GM18507 (cell line): ENCODE measurements around the gene AP4M1.

ENCODE experiments used
- DNase-seq: peaks from one replicate; pipeline ENCODE4 v3.0.0; 2011; ENCODE audit warnings: low read depth; ENCODE audit not compliant: insufficient read length; ENCODE audit errors: extremely low spot score
- FAIRE-seq: peaks from 2 replicates; lab custom pipeline; 2011; peaks lifted over from hg19 to GRCh38; lab: Jason Lieb, UNC

Gene AP4M1, protein sequence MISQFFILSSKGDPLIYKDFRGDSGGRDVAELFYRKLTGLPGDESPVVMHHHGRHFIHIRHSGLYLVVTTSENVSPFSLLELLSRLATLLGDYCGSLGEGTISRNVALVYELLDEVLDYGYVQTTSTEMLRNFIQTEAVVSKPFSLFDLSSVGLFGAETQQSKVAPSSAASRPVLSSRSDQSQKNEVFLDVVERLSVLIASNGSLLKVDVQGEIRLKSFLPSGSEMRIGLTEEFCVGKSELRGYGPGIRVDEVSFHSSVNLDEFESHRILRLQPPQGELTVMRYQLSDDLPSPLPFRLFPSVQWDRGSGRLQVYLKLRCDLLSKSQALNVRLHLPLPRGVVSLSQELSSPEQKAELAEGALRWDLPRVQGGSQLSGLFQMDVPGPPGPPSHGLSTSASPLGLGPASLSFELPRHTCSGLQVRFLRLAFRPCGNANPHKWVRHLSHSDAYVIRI

GRCh38 chr7:100101016-100101862, at the start of gene AP4M1, which contains the start of gene MCM7:
TSS of gene AP4M1 (plus strand) at chr7:100101643. CDS start at chr7:100101715, 72 bp downstream.
TSS of gene MCM7 (minus strand) at chr7:100101397. CDS start at chr7:100101294, 103 bp downstream.
- DNase-seq (peak; percentile 97), FAIRE-seq (peak; percentile 96)

- DNase-seq (no peak), FAIRE-seq (no peak)
Measured at GRCh38 chr7:100053215-100053614, 48.2 kb upstream of the AP4M1 start.

DNA sequence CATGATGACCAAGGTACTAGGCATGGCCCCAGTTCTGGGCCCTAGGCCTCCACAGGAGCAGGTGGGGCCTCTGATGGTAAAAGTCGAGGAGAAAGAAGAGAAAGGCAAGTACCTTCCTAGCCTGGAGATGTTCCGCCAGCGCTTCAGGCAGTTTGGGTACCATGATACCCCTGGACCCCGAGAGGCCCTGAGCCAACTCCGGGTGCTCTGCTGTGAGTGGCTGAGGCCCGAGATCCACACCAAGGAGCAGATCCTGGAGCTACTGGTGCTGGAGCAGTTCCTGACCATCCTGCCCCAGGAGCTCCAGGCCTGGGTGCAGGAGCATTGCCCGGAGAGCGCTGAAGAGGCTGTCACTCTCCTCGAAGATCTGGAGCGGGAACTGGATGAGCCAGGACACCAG, 44.4 kb upstream of the AP4M1 start:
- FAIRE-seq (no peak), DNase-seq (no peak)

GRCh38 chr7:100059251-100059739, 42.1 kb upstream of the AP4M1 start:
- FAIRE-seq (no peak), DNase-seq (no peak)

DNA sequence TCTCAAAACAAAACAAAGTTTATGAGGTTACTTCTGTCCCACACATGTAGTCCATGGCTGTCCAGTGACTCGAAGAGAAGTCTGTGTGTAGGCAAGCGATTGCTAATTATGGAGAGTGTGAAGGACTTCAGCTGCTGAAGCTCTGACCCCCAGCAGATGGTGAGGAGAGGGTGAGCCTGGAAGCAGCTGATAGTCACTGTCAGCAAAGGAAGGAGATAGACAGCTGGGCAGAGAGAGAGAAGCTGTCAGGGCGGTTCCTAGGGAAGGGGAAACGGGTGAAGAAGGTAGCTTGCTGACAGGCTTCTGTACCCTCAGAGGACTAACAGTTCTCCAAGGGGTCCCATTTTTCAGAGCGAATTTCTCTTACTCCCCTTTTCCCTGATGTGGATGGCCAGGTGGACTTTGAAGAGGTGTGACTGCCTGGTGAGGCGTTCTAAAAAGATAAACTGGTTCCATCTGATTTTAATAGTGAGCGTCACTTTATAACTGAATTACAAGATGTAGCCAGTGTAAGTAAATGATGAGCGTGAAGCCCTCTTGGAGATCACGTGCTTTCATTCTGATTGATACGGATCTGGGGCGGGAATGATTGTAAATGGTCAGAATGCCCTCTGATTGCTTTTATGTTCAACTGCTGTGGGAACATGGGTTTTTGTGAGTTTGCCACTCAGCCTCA, 39.8 kb upstream of the AP4M1 start:
- DNase-seq: no peak
- FAIRE-seq: no peak

DNA sequence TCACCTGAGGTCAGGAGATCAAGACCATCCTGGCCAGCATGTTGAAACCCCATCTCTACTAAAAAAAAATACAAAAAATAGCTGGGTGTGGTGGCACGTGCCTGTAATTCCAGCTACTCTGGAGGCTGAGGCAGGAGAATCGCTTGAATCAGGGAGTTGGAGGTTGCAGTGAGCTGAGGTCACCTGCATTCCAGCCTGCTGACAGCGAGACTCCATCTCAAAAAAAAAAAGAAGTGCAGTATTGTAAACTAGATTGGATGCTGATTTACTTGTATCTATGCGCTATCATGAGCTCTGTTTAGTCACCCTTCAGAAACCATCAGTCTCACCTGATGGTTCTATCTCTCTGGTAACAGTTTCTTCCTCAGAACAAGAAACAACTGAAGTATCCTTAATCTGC, 38.1 kb upstream of the AP4M1 start:
- FAIRE-seq: no peak
- DNase-seq: no peak

DNA sequence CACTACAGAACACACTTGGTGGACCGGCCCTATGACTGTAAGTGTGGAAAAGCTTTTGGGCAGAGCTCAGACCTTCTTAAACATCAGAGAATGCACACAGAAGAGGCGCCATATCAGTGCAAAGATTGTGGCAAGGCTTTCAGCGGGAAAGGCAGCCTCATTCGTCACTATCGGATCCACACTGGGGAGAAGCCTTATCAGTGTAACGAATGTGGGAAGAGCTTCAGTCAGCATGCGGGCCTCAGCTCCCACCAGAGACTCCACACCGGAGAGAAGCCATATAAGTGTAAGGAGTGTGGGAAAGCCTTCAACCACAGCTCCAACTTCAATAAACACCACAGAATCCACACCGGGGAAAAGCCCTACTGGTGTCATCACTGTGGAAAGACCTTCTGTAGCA, 37.3 kb upstream of the AP4M1 start:
- no peak for FAIRE-seq
- no peak for DNase-seq

DNA sequence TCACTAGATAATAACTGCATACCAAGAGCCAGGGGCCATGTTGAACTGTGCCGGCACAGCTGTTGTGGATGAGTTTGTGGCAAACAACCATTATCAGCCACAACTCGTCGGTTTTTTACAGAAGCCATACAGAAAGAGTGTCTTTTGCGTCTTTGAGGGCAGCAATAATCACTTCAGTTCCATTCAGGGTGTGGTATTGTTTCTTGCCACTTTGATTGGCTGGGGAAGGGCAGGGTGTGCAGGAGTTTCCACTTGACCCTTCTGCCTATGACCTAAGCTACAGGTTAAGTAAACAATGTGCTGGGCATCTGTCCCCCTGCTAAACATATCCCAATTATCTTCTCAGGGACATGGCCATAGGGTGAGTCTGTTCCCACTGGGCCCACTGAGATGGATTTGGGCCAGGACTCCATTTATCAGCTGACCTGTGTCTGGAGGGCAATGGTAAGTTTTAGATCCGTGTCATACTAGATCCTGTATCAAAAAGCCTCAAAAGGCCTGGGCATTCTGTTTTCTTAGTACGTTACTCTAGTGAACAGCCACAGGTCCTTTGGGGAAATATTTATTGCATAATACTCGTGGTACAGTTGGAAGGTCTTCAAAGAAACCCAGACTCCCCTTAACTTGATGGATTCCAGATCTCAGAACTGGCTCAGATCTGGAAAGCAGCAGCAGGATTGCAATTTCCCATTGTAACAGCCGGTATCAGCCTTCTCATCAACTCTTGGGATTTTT, 35.8 kb upstream of the AP4M1 start:
- DNase-seq (no peak), FAIRE-seq (no peak)

- FAIRE-seq (no peak), DNase-seq (no peak)
Measured at GRCh38 chr7:100066953-100067352, 34.5 kb upstream of the AP4M1 start.

GRCh38 chr7:100069991-100070390, 31.5 kb upstream of the AP4M1 start:
- no peak for FAIRE-seq
- DNase-seq: no peak

- DNase-seq: no peak
- no peak for FAIRE-seq
Measured at GRCh38 chr7:100071018-100071723, 30.3 kb upstream of the AP4M1 start.

DNA sequence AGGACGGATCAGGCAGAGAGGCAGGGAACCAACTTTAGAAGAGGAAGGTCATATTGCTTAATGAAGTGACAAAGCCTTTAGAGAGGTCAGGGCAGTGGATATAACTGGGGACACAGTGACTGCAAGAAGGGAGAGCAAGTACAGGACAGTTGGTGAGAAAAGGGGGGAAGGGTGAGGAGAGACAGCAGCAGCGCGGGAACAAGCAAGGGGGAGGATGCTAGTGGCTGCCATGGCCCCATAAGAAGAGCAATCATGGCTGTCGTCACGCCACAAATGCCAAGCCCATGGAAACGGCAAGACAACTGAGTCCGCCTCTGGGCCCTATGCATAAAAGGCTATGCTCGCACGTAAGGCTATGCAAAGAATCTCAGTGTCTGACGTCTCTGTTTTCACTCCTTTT, 29.0 kb upstream of the AP4M1 start:
- DNase-seq (no peak), FAIRE-seq (no peak)

DNA sequence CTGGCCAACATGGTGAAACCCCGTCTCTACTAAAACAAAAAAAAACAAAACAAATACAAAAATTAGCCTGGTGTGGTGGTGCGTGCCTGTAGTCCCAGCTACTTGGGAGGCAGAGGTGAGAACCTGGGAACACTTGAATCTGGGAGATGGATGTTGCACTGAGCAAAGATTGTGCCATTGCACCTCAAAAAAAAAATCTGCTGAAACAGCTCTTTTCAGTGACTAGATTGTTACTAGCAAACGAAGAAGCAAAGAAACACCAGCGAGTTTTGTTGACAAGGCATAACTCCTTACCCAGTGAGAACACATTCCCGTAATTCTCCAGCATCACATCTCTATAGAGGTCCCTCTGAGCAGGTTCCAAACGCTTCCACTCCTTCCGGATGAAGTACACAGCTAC, 26.6 kb upstream of the AP4M1 start:
- FAIRE-seq: no peak
- DNase-seq: no peak

DNA sequence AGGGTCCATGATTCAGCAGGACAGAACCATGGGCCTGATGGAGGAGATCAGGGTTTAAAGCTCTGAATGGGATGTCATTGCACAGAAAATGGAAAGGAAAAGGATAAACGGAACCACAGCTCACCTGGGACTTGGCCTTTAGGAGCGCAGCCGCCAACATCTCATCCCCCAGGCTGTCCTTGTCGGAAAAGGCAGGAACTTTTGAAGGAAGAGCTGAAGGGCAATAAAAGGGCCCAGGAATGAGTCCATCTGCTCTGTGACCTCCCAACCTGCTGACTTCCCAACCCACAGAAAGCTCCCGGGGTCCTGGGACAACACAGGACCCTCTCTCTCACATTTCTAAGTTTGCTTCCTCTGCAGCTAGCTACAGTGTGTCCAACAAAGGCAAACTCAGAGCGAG, 26.0 kb upstream of the AP4M1 start:
- FAIRE-seq (no peak), DNase-seq (no peak)

DNA sequence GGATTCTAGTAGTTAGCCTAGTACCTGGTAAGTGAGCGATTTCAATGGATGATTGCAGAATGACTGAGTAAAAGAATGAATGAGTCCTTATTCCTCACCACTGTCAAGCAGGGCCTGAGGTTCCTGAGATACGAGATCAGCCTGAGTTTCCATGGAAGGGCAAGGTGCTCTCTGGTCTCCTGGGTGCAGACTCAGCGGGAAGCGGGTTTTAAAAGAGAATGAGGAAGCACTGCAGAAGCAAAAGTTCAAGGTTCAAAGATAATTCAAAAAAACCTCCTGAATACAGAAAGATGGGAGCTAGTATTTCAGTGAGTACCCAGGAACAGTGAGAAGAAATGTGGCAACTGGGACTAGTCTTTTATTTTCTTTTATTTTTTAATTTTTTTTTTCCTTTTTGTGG, 24.2 kb upstream of the AP4M1 start:
- DNase-seq (no peak), FAIRE-seq (no peak)

DNA sequence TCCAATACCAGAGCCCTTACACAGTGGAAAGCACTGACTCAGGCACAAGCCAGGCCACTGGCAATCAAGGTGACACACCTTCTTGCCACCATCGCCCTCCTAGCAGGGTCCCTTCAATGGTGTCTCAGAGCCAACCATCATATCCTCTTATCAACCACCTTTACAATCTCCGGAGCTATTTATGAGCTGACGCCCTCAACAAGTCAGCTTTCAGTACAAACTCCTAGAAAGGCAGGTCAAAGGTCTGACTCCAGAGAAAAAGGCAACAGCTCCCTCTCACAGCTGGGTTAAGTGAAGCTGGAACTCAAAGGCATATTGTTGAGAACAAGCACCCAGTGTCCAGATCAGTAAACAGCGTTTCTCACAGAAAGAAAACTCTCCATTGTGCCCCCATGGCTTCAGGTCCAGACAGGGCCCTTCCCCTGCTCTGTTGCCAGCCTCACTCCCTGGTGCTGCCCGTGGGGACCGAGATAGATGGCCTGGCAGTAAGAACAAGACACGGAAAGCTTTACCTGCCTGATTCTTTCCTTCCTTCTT, 22.4 kb upstream of the AP4M1 start:
- DNase-seq: no peak
- FAIRE-seq: no peak

GRCh38 chr7:100080907-100081534, 20.4 kb upstream of the AP4M1 start:
- FAIRE-seq (peak; percentile 5), DNase-seq (no peak)

DNA sequence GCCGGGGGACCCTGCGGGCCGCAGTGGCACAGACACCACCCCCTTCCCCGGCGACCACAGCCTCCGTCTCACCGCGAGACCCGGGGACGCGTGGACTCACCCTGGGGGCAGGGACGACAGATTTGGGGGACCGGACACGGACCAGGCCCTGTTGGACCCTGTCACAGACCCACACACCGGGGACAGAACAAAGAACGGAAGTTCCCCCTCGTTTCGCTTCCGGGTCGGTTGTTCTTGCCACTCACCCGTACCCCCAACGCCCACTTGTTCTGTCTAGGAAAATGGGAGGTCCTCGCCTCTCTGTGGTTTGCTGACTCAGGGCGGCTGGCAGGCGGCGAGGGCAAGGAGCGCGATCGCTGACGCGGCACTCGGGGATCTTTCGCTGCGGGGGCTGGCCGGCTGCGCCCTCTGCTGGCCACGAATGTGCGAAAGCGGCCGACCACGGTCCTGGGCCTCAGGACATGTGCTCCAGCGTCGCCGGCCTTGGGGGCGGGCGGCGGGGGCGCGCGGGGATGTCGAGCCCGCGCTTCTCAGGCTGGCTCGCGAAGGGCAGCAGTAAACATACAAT, 19.8 kb upstream of the AP4M1 start, which contains the start of gene ZNF3:
ZNF3 (minus strand) TSS at position 189 of the 568 bp plus-strand sequence. CDS start 4,366 bp downstream, outside the sequence.
- FAIRE-seq: peak; percentile 99
- DNase-seq: peak; percentile 85
